HepG2 (cell line): Measurements from ENCODE around the gene C1orf159. TPM values are rescaled to one million over a fixed set of nuclear protein-coding genes. Genes with fewer than 3 reads are reported as not detected.

Source experiments
- HMG20A ChIP-seq: IDR thresholded peaks from 2 replicates; pipeline ENCODE4 v1.6.1; 2016; ENCODE audit warnings: borderline replicate concordance
- JUNB ChIP-seq: sonication (generic); formaldehyde crosslinking; IDR thresholded peaks from 2 replicates; pipeline ENCODE4 v1.8.0; 2022; ENCODE audit warnings: missing genetic modification reagents, mild to moderate bottlenecking, borderline replicate concordance
- KDM3A ChIP-seq: IDR thresholded peaks from 2 replicates; pipeline ENCODE4 v1.6.1; 2018; ENCODE audit warnings: low read depth, missing compliant biosample characterization
- KDM5B ChIP-seq: sonication (generic); formaldehyde crosslinking; IDR thresholded peaks from 2 replicates; pipeline ENCODE4 v1.4.0; 2020; ENCODE audit warnings: missing genetic modification reagents, mild to moderate bottlenecking, borderline replicate concordance
- SYNCRIP ChIP-seq: fragments of 200-400 bp; formaldehyde crosslinking; IDR thresholded peaks from 2 replicates; pipeline ENCODE4 v1.6.1; 2018; ENCODE audit warnings: mild to moderate bottlenecking, low read depth, low read length; ENCODE audit not compliant: insufficient read depth
- TP53 ChIP-seq: sonication (generic); formaldehyde crosslinking; conservative IDR thresholded peaks from 2 replicates; pipeline ENCODE4 v1.4.0; 2020; ENCODE audit warnings: missing genetic modification reagents
- ZFP82 ChIP-seq: sonication (generic); formaldehyde crosslinking; IDR thresholded peaks from 2 replicates; pipeline ENCODE4 v1.5.1; 2020; ENCODE audit warnings: mild to moderate bottlenecking, missing genetic modification reagents, borderline replicate concordance
- ZFY ChIP-seq: sonication (generic); formaldehyde crosslinking; IDR thresholded peaks from 2 replicates; pipeline ENCODE4 v1.4.0; 2020; ENCODE audit warnings: missing genetic modification reagents
- polyA plus RNA-seq, 8 experiments: library from polyadenylated mRNA; depleted of rRNA in 3 of 8; stranded (reverse) in 7 of 8; unstranded in 1 of 8; fragments of >200 nt; fragmentation: Illumina TruSeq in 4 of 8; extraction: Trizol in 4 of 8; gene quantifications; 2 replicates each; pipeline versions ENCODE4 v1.2.1 to v1.2.3, GENCODE V29; 2011 to 2016; ENCODE audit warnings: low read depth in 4 of 8, missing spikeins in 1 of 8, mixed read lengths in 1 of 8; ENCODE audit not compliant: insufficient read depth in 1 of 8
- total RNA-seq, 5 experiments: library from RNA; depleted of rRNA; stranded (reverse); fragments of >200 nt; fragmentation: Illumina TruSeq; extraction: Trizol; gene quantifications; 2 replicates each; pipeline ENCODE4 v1.2.3, GENCODE V29; 2016; ENCODE audit warnings: low read depth in 1 of 5
- TF ChIP-seq, protein P1 (sequence below): sonication (generic); formaldehyde crosslinking; IDR thresholded peaks from 2 replicates; pipeline ENCODE4 v1.4.0; 2020; ENCODE audit warnings: missing genetic modification reagents
- TF ChIP-seq, protein P2 (sequence below): sonication (generic); formaldehyde crosslinking; IDR thresholded peaks from 2 replicates; pipeline ENCODE4 v1.4.0; 2020; ENCODE audit warnings: missing genetic modification reagents
- TF ChIP-seq, protein P3 (sequence below): sonication (generic); formaldehyde crosslinking; IDR thresholded peaks from 2 replicates; pipeline ENCODE4 v1.5.1; 2020; ENCODE audit warnings: mild to moderate bottlenecking, missing genetic modification reagents, moderate library complexity
- TF ChIP-seq, protein P4 (sequence below): sonication (generic); formaldehyde crosslinking; IDR thresholded peaks from 2 replicates; pipeline ENCODE4 v1.4.0; 2020; ENCODE audit warnings: low read depth, missing genetic modification reagents

C1orf159 gene
- total and polyA plus RNA-seq, 2 of the 13 experiments (the other 11 are each of a cell fraction or from before 2014, with no cell fraction given) = 3.8 to 6.7 TPM

DNA sequence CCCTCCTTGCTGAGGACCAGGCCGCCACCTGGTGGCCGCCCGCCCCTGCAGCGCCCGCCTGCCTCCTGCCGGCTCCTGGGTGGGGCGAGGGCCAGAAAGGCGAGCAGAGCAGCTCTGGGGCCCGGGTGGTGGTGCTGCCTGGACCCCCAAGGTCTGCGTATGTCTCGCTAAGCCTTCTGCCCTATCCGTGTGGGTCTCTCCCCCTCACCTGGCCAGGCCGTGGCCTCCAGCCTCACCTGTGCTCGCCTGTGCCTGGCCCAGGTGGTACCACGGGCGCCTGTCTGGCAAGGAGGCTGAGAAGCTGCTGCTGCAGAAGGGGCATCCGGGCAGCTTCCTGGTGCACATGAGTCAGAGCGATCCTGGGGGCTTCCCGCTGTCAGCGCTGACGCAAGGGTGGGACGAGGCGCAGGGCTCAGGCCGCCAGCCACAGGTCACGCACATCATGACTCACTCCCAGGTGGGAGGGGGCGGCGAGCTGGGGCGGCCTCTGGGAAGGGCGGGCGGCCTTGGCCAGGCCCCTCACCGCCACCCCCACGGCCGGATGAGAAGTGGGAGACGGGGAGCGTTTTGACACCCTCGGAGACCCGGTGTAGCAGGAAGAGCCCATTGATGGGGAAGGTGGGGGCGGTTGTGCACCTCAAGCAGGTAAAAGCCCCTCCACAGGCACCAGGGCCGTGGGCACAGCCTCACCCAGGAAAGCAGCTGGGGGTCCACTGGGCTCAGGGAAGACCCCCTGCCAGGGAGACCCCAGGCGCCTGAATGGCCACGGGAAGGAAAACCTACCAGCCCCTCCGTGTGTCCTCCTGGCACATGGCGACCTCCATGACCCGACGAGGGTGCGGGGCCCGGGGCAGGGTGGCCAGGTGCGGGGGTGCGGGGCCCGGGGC, 51.7 kb downstream of the C1orf159 start (continued):
- peak; percentile 63; the same call in 1 of the 2 replicates for TF ChIP-seq KDM5B
- TF ChIP-seq, protein P1, sequence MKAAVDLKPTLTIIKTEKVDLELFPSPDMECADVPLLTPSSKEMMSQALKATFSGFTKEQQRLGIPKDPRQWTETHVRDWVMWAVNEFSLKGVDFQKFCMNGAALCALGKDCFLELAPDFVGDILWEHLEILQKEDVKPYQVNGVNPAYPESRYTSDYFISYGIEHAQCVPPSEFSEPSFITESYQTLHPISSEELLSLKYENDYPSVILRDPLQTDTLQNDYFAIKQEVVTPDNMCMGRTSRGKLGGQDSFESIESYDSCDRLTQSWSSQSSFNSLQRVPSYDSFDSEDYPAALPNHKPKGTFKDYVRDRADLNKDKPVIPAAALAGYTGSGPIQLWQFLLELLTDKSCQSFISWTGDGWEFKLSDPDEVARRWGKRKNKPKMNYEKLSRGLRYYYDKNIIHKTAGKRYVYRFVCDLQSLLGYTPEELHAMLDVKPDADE = no peak
- TF ChIP-seq JUNB (CRISPR knock-in tag) = peak; percentile 87
- no peak for TF ChIP-seq ZFP82 (CRISPR knock-in tag)
- TF ChIP-seq TP53 (CRISPR knock-in tag) = no peak
- TF ChIP-seq, protein P2, sequence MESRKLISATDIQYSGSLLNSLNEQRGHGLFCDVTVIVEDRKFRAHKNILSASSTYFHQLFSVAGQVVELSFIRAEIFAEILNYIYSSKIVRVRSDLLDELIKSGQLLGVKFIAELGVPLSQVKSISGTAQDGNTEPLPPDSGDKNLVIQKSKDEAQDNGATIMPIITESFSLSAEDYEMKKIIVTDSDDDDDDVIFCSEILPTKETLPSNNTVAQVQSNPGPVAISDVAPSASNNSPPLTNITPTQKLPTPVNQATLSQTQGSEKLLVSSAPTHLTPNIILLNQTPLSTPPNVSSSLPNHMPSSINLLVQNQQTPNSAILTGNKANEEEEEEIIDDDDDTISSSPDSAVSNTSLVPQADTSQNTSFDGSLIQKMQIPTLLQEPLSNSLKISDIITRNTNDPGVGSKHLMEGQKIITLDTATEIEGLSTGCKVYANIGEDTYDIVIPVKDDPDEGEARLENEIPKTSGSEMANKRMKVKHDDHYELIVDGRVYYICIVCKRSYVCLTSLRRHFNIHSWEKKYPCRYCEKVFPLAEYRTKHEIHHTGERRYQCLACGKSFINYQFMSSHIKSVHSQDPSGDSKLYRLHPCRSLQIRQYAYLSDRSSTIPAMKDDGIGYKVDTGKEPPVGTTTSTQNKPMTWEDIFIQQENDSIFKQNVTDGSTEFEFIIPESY (CRISPR knock-in tag) = no peak
- TF ChIP-seq SYNCRIP = no peak
- TF ChIP-seq KDM3A (CRISPR knock-in tag) = peak; percentile 47; the same call in 1 of the 2 replicates
- TF ChIP-seq, protein P3, sequence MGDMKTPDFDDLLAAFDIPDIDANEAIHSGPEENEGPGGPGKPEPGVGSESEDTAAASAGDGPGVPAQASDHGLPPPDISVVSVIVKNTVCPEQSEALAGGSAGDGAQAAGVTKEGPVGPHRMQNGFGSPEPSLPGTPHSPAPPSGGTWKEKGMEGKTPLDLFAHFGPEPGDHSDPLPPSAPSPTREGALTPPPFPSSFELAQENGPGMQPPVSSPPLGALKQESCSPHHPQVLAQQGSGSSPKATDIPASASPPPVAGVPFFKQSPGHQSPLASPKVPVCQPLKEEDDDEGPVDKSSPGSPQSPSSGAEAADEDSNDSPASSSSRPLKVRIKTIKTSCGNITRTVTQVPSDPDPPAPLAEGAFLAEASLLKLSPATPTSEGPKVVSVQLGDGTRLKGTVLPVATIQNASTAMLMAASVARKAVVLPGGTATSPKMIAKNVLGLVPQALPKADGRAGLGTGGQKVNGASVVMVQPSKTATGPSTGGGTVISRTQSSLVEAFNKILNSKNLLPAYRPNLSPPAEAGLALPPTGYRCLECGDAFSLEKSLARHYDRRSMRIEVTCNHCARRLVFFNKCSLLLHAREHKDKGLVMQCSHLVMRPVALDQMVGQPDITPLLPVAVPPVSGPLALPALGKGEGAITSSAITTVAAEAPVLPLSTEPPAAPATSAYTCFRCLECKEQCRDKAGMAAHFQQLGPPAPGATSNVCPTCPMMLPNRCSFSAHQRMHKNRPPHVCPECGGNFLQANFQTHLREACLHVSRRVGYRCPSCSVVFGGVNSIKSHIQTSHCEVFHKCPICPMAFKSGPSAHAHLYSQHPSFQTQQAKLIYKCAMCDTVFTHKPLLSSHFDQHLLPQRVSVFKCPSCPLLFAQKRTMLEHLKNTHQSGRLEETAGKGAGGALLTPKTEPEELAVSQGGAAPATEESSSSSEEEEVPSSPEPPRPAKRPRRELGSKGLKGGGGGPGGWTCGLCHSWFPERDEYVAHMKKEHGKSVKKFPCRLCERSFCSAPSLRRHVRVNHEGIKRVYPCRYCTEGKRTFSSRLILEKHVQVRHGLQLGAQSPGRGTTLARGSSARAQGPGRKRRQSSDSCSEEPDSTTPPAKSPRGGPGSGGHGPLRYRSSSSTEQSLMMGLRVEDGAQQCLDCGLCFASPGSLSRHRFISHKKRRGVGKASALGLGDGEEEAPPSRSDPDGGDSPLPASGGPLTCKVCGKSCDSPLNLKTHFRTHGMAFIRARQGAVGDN (CRISPR knock-in tag) = peak; percentile 96
- peak; percentile 44; the same call in 1 of the 2 replicates for TF ChIP-seq ZFY (CRISPR knock-in tag)
- TF ChIP-seq HMG20A (CRISPR knock-in tag) = no peak
- TF ChIP-seq, protein P4, sequence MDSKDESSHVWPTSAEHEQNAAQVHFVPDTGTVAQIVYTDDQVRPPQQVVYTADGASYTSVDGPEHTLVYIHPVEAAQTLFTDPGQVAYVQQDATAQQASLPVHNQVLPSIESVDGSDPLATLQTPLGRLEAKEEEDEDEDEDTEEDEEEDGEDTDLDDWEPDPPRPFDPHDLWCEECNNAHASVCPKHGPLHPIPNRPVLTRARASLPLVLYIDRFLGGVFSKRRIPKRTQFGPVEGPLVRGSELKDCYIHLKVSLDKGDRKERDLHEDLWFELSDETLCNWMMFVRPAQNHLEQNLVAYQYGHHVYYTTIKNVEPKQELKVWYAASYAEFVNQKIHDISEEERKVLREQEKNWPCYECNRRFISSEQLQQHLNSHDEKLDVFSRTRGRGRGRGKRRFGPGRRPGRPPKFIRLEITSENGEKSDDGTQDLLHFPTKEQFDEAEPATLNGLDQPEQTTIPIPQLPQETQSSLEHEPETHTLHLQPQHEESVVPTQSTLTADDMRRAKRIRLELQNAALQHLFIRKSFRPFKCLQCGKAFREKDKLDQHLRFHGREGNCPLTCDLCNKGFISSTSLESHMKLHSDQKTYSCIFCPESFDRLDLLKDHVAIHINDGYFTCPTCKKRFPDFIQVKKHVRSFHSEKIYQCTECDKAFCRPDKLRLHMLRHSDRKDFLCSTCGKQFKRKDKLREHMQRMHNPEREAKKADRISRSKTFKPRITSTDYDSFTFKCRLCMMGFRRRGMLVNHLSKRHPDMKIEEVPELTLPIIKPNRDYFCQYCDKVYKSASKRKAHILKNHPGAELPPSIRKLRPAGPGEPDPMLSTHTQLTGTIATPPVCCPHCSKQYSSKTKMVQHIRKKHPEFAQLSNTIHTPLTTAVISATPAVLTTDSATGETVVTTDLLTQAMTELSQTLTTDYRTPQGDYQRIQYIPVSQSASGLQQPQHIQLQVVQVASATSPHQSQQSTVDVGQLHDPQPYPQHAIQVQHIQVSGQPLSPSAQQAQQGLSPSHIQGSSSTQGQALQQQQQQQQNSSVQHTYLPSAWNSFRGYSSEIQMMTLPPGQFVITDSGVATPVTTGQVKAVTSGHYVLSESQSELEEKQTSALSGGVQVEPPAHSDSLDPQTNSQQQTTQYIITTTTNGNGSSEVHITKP (CRISPR knock-in tag) = 0 out of 2 replicates have a peak, but pooled peaks have one; percentile 72
